ENCODE data around the gene IRS1.

GRCh38 chr2:226720948-226721347 is 78.7 kb downstream of the IRS1 start:
- TF ChIP-seq POLR2A (IDR thresholded peaks at IDR 0.05) (no peak), CTCF (IDR thresholded peaks at IDR 0.05) (no peak), POLR2AphosphoS5 (IDR thresholded peaks at IDR 0.05) (no peak), EP300 (IDR thresholded peaks at IDR 0.05; ENCODE audit: low read depth) (no peak)
